ENCODE measurements around the gene ADGRF4.

ADGRF4 gene

DNA sequence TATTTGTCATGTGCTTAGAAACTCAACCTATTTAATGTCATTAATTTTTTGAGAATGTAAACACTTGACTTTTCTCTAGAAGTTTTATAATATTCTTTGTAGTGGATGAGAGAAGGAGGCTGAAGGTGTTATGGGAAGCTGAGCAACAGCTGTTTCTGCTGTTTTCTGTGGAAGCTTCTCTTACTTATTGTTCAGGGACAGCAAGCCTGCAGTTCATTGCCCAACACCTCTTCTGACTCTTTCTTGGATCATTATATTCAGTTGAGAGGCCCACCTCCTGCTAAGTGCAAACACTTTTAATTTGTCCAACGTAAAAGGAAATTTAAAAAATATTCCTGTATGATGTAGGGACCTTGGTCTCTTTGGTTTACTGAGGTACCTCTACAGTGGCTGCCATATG lies 12.0 kb upstream of the ADGRF4 start:
- DNase-seq = no peak

GRCh38 chr6:47687432-47687831 lies 10.9 kb upstream of the ADGRF4 start:
- no peak for DNase-seq

GRCh38 chr6:47690214-47690613 lies 8.2 kb upstream of the ADGRF4 start:
- DNase-seq = no peak

DNA sequence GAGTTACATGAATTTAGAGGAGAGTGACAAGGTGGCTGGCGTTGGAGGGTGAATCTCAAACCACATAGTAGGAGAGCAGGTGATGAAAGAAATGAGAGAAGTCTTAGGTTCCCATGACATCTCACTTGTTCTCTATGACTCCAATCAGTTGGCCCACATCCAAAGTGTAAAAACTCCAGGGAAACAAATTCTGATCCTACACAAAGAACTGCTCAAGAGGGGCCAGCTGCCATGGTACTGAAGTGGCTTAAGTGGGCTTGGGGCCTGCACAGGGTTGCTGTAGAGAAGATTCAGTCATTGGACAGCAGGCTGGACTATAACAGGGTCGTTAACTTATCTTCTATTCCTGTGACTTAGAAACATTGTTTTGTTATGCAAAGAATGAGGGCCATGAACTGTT lies 7.6 kb upstream of the ADGRF4 start:
- DNase-seq = no peak

GRCh38 chr6:47697925-47698324 lies 455 bp upstream of the ADGRF4 start:
- DNase-seq = no peak

GRCh38 chr6:47700053-47700452 lies 1.7 kb downstream of the ADGRF4 start:
- DNase-seq = no peak

DNA sequence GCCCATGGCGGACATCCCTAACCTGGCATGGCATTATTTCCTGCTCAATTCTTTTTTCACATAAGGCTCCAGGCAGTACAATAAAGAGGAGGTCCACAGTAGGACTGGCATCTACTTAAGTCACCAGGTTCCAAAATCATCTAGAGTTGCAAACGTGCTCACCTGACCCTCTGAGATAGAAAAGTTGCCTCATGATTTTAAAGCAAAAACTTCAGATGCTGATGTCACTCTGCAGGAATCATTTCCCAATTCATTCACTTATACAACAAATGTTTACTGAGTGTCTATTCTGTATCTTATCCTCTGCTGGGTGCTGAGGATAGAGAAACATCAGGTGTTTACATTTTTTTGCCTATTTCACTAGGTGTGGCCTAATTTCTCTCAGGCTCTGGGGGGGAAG lies 2.2 kb downstream of the ADGRF4 start:
- DNase-seq = no peak

- DNase-seq = no peak
Measured at GRCh38 chr6:47701363-47701762, 3.0 kb downstream of the ADGRF4 start.

GRCh38 chr6:47709160-47709559 lies 10.8 kb downstream of the ADGRF4 start:
- DNase-seq = no peak

DNA sequence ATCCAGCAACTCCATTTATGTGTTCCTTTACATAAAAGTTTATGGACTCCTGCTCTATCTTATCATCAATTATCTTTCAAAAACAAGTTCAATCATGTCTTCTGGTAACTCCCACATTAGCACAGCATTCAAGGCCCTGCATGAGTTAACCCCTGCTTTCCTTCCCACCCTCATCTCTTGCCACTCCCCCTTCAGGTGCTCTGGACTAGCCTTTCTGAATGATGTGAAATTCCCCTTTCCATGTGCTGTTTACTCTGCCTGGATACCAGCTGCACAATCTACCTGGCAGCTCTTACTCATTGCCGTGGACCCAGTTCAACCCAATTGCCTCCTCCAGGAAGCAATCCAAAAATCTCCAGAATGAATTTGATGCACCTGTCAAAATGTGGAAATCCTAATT lies 11.9 kb downstream of the ADGRF4 start:
- no peak for DNase-seq

- DNase-seq = no peak
Measured at GRCh38 chr6:47713200-47713599, 14.8 kb downstream of the ADGRF4 start.

- DNase-seq = no peak
Measured at GRCh38 chr6:47714802-47715201, 16.4 kb downstream of the ADGRF4 start.

- no peak for DNase-seq
Measured at GRCh38 chr6:47715782-47716181, 17.4 kb downstream of the ADGRF4 start.

DNA sequence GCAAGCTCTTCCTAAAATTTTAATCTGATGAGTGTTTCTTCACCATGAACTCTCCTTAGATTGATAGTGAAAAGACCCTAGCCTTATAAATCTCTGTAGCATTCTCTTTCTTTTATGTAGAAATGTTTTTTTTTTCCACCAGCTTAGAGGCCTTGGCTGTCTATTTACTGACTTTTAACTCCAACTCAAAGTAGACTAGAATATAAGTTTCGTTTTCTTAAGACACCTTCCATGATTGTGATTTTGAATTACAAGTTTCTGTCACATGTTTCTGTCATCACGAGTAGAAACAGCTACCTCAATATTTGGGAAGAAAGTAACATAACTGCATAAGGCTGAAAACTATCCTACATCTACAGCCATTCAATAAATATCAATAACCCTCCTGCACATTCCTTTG lies 17.8 kb downstream of the ADGRF4 start:
- DNase-seq = no peak

DNA sequence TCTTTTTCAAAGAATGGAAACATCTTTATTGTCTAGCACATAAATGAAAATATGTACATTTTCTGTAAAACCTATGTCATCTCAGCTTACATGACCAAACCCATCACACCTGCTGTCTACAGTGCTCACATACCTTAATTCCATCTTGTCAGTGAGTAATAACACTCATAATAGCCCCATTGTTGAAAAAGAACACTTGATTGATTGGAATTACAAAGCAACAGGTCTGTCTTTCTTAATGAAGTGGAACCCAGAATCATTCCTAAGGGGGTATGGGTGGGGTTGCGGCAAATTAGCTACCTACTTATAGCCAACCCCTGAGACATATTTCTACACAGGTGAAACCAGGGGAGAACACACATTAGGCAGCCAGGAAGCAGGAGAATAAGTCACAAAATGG lies 20.2 kb downstream of the ADGRF4 start:
- DNase-seq = no peak

DNA sequence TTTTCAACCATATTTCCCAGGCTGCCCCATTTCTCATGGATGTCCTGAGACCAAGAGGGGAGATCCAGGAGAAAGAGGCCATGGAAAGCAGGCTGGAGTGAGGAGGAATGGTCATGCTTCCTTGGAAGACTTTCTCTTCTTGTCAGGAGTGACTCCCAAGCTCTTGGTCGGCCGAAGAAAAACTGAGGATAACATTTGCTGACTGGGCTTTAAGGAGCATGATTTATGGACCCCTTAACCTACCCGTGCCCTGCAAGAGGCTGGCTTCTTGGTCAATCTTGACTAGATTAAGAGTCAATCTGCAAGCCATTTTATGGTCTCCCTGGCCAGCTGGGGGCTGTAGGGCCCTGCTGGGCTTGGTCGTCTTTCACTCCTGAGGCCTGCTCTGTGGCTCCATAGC lies 22.8 kb downstream of the ADGRF4 start:
- DNase-seq = no peak

DNA sequence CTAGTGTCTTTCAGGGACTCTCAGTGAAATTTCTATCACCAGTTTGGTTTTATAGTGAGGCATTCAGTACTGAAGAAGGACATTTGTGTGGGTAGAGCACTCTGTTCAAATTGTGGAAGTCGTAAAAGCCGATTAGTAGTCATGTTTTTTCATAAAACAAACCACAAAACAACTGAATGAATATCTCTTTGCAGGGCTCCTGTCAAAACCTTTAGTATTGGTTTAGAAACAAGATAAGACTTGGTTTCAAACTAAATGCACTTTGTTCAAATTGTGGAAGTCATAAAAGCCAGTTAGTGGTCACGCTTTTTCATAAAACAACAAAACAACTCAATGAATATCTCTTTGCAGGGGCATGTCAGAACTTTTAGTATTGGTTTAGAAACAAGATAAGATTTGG lies 23.8 kb downstream of the ADGRF4 start:
- no peak for DNase-seq

DNA sequence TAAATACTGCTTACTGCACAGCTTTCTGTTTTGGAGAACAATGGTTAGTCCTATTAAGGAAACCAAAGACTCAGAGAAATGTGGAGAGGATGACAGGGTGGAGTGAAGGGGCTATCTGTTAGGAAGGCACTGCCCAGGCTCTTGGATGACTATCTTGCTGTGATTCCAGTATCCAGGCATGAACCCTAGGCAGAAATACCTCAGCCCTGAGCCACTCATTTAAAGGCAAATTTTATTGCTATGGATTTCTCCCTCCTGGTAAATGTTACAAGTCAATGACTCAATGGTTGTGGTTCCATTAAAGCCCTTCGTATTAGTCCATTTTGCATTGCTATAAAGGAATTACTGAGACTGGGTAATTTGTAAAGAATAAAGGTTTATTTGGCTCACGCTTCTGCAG lies 25.9 kb downstream of the ADGRF4 start:
- no peak for DNase-seq

DNA sequence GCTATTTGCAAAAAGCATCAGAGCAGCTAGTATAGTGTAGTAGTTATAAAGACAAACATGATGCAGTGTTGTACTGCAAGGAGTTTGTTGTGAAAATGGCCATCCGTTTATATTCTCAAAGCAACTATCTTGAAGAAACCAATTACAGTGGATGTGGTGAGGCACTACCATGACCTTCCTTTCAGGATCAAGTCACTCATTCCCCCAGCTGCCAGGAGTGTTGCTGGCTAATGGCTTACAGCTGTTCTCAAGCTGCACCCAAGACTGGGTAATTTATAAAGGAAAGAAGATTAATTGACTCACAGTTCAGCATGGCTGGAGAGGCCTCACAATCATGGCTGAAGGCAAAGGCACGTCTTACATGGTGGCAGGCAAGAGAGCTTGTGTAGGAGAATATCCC lies 29.0 kb downstream of the ADGRF4 start:
- no peak for DNase-seq

GRCh38 chr6:47729019-47729418 lies 30.6 kb downstream of the ADGRF4 start:
- DNase-seq = no peak

GRCh38 chr6:47729457-47729856 lies 31.1 kb downstream of the ADGRF4 start:
- no peak for DNase-seq

GRCh38 chr6:47733879-47734558 lies 35.6 kb downstream of the ADGRF4 start:
- DNase-seq = peak; percentile 5 to 47 (median 33)

DNA sequence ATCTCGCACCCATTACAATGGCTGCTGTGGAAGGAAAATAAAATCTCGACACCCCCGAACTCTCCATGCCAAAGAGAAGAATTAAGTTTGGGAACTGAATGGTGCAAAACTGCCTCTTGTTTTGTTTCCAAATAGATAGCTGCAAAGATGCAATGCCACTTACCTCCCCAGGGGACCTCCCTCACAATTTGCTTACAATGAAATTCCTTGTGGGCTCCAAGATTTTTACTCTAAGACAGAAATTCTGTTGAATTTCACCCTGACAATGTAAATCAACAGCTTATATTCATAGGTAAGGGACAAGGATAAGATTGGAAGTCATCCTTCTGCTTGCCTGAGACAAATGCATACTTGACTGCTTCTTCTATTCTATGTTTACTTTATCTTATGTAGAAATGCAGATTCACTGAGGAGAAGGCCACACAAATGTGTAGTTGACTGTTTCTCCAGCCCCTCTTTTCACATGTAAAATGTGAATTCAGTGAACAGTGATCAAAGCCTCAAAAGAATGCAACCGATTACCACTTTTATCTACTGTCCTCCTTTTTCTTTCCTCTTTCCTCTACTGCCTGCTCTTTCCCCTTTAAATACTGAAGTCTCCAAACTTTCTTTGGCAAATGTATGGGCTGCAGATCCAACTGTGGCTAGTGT lies 36.6 kb downstream of the ADGRF4 start:
- DNase-seq = no peak

GRCh38 chr6:47736083-47736700 lies 37.8 kb downstream of the ADGRF4 start:
- no peak for DNase-seq

Measured in suppressor macrophage (primary cell).